NCI-H2081 (cell line): ENCODE data around the gene NRP2.

Experiments used
- DNase-seq, 2 experiments: peaks; one replicate each; lab custom pipeline; 2025; lab: John Stamatoyannopoulos, UW

NRP2 gene

DNA sequence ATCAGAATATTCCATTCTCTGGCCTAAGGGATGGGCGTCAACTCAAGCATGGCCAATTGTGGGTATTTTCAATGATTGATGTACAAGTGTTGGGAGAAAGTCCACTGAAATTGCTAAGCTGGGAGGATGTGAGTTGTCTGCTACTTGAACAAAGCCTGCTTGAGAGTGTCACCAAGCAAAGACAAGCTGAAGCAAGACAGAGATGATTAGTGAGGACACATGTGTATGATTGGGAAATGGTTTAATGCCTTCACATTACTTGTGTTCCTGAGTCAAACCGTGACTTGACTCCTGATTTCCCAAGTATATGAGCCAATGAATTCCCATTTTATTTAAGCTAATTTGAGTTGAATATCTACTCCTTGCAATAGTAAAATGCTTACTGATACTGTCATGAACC lies 23.7 kb upstream of the NRP2 start:
- DNase-seq = no peak

DNA sequence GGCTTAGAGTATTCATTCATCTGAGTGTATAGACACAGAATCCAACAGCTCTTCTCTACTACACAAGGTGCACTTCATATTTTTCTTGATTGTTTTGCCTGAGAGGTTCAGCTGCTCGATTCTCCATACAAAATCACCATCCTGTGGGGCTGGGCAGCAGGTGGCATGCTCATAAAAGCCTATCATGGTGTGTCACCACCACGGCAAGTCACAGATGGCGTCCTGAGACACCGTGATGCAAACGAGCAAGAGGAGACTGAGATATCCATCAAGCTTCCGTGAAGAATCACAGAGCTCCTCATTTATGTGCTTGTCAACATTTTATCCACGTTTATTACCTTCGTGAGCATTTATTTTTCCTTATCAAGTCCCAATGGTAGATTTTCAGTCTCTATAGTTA lies 22.4 kb upstream of the NRP2 start:
- no peak for DNase-seq

DNA sequence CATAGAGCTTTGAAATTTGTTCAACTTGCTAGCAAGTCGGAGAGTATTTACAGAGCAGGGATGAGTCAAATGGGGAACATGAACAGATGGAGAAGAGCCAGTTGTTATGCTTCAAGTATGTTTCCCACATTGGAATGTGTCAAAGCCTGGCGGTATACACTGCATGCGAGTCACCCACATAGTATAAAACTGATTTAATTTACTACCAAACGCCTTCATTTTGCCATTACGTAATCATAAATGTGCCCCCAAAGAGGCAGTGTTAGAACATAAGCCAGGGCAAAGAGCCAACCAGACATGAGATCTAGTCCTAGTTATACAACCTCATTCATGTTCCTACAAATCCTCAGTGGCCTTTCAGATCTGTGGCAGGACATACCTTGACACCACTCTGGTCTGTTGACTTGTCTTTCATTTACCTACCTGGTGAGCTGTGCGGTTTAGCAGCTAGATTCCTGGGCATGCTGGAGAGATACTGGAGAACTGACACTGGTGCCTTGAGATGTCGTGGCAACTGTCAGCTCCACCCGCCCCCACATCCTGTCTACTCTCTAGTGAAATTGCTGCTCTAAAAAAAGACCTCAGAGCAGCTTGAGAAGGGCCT lies 21.7 kb upstream of the NRP2 start:
- DNase-seq = no peak

DNA sequence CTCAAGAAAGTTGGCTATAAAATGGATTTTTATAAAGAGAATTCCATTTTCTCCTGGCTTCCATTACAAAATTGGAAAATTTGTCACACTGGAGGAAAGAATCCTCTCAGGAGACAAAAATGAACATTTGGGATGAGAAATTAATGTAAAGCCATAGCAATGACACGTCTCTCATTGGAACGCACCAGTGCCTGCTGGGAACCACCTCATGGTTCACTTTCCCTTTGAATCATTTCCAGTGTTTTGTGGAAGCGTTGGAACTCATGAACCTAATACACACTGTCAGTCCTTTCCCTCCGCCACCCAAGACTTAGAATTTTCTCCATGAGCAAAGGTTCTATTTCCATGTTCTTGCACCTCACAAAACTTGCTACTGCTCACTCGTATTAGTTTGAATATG lies 21.0 kb upstream of the NRP2 start:
- no peak for DNase-seq

DNA sequence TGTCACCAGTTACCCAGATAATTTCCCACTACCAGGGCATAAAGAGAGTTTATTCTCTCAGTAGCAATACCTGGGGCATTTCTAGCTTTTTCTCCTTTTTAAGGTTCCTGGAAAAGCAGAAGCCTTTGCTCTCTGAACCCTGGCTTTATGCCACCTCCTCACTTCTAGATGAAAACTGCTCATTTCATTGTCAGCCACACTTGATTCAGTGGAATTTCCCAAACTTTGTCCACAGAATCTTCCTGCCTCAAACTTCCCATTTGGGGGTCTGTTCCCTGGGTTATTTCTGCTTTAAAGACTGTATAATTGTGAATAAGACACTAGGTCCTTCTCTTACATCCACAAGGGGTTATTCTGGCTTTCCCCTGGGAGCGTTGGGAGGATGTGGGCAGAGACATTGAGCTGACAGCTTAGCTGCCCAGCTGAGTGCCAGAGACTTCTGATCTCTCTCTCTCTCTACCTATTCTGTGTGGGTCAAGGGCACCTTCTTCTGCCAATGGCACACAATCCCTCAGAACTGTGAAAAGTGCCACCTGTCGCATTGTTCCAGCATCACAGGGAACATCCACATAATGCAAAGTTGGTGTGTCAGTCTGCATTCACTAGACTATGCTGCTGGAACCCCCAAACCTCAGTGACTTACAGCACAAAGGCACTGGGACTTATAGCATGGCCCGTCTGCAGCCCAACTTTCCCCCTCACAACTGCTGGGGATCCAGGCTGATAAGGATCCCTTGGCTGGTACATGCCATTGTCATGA lies 19.9 kb upstream of the NRP2 start:
- no peak for DNase-seq

DNA sequence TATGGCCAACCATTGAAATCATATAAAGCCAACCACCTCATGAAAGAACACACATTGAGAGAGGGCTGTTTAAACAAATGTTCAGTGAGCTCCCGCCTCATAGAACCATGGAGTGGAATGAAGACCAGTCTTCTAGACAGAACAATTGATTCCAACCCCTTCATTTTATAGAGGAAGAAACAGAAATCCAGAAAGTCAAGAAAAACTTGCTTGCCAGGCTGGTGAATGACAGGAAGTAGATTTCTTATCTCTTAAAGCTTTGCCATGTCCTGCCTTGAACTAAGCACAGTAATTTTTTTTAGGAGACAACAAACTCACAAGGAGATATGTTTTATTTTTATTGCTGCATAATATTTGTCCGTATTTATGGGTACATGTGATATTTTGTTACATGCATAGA lies 16.5 kb upstream of the NRP2 start:
- no peak for DNase-seq

DNA sequence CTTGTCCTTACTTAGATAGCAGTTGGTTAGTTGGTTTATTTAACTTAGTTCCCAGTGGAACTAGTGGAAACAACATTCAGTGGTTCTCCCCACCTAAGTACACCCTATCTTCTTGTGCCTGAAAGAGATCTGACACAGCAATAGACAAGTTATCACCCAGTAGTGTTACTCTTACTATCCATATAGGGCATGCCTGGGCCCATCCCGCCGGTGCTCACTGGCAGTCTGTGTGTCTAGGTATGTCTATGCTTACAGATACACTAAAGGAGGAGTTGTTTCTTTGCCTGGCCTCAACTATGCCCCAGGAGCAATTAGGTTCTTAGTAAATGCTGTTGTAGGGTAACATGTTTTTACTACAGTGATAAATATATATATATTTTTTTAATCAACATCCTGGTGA lies 12.0 kb upstream of the NRP2 start:
- no peak for DNase-seq

DNA sequence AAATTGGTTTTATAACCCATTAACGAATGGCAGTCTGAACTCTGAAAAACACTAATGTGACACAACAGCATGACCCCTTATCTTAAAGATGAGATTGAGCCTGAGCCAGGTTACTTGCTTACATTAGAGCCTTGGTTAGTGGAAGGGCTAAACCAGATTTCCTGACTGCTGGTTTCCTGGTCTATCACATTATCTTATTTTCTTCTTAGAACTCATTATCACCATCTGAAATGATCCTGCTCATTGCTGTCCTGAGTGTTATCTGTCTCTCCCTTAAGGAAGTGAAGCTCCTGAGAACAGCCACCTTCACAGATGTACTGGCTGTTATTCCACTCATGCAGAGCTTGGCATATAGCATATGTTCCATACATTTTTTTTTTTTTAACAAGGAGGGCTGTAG lies 9.0 kb upstream of the NRP2 start:
- DNase-seq = no peak

DNA sequence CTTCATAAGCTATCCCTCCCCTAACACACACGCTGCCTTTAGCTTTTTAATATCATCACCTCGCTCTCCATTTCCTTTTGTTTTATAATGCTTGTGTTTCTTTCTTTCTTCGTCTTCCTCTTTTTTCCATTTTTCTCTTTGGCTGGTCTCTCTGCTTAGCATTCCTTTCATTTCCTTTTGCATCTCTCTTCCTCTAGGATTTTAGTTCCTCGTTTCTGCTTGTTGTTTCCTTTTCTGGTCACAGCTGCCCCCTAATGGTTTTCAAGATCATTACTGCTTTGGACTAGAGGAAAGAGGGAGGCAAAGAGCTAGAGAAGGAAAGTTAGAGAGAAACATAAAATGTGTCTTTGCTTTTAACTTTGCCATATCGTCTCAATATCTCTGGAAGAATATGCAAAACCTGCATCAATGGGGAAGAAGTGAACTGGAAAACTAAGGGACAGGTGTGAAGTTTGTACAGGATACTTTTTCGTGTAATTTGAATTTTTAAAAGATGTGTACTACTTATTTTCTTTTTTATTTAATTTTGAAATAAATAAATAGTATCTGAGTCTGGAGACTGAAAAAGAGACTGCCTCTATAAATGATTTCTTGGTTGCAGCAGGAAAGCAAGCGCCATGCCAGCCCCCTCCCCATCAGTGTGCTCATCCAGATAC lies 6.3 kb upstream of the NRP2 start:
- peak; percentile 49 to 54 for DNase-seq

DNA sequence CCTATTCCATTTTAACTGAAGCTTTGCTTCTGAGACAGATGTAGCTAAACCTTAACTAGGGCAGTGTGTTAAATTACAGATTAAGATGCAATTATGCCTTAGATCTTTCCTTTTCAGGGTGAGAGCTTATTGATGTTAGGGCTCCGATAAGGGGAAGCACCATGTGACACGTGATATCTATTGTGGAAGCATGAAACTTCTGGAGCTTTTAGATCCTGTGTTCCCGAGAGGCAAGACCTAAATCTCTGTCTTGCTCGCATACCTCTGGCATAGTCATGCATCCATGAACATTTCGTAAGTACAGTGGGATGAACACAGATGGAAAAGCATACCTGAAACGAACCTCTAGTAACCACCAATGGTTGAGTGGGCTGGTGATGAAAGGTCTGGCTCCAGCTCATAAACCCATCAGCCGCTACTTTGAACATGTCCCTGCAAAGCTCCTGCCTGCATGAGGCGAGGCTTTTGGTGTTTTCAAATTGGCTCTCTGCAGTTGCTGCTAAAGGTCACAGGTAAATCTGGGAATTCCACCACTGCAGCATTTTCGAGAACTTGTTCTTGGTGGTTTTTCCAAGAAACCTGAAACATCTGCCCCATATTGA lies 3.7 kb upstream of the NRP2 start:
- no peak for DNase-seq

DNA sequence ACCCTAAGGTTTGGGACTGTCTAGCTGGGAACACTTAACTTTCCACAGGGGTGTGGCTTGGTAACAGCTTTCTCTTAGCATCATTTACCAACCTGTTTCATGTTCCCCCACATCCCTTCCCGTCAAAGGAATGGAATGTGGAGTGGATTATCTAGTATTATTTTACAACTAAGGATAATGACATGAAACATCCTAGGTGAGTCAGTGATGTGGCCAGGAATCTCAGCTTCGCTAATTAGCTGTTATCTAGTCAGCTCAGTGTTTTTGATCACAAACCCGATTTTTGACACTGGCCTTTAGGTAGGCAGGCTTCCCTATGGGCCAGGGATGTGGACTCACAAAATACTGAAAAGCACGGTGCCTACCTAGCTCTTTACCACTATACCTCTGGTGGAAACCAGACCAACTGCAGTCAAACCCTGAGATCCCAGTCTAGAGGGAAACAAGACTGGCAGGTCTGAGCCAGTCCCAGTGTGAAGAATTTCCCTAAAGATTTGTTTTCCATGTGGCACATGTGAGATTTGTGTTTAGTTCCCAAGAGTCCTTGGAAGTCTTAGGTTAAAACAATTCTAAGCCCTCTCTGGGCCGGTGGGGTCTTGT lies 2.8 kb upstream of the NRP2 start:
- no peak for DNase-seq

DNA sequence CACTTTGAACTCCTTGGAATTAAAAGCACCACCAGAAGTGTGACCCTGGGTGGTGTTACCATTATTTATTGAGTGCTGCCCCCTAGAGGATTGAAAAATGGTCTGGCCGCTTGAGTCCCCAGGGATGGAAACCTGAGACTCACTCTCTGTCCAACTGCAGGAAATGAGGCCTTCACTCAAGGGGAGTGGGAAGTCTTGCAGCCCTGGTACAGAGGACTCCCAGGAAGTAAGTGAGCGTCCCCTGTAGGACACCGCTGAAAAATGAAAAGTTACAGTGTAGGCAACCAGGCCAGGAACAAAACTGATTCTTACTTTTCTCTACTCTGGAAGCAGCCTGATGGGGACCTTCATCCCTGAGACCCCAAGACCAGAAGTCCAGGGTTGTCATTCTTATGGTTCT lies 2.2 kb upstream of the NRP2 start:
- DNase-seq = peak; percentile 76 to 84

DNA sequence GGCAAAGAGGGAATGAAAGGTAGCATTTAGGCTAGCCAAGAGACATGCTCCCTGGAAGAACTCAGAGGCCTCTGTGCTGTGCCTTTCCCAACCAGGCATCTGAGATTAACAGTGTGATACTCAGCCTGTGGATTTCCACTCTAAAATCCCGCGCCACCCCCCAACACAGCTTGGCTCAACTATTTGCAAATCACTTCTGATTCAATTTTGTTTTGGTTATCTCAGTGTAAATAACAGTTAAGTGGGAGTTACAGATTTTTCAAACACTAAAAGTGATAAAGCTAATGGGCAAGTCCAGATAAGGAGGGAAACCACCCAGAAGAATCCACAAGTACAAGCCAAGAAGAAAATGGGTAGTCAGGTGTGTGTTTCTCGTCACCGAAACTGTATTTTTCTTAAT lies 1.4 kb upstream of the NRP2 start:
- no peak for DNase-seq

DNA sequence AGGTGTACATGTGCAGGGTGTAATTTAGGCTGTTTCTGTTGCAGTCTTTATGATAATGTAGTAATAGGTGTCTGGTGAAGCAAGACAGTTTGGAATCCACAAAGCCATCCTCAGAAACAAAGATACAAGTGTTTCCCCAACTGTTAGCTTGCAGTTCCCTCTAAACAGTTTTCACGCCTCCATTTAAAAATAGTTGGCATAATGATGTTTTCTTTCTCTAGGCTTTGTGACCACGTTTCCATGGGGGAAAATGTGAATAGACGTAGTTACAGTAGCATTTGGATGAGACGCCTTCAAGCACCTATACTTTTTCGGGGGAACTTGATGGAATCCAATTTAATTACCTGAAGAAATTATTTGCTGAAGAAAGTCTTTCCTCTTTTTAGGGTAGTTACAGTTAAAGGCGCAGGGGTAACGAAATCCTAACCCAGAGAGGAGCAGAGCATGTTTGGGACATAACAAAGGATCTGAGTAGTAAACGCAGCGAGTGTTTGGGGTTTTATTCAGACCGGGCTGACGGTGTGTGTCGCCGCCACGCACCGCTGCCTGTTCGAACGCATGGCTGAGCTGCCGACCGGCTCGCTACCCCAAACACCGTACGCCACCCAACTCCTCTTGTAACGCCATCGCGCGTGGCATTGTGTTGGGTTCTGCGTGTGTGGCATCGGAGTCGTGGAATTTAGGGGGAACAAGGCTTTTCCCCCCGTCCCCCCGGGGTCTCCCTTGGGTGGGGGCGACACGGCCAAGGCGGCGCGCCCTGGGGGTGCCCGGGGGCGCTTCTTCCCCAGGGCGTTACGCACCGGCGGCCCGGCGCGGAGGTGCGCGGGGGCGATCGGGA lies 681 bp upstream of the NRP2 start:
- DNase-seq = no peak

DNA sequence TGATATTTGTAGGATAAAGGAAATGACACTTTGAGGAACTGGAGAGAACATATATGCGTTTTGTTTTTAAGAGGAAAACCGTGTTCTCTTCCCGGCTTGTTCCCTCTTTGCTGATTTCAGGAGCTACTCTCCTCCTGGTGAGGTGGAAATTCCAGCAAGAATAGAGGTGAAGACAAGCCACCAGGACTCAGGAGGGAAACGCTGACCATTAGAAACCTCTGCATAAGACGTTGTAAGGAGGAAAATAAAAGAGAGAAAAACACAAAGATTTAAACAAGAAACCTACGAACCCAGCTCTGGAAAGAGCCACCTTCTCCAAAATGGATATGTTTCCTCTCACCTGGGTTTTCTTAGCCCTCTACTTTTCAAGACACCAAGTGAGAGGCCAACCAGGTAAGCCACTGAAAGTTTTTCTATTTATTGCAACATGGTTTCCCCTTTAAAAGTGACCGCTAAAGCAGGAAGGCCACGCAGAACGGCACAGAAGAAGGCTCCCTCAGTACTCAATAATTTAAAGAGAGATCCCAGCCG lies 735 bp downstream of the NRP2 start:
- DNase-seq = no peak

DNA sequence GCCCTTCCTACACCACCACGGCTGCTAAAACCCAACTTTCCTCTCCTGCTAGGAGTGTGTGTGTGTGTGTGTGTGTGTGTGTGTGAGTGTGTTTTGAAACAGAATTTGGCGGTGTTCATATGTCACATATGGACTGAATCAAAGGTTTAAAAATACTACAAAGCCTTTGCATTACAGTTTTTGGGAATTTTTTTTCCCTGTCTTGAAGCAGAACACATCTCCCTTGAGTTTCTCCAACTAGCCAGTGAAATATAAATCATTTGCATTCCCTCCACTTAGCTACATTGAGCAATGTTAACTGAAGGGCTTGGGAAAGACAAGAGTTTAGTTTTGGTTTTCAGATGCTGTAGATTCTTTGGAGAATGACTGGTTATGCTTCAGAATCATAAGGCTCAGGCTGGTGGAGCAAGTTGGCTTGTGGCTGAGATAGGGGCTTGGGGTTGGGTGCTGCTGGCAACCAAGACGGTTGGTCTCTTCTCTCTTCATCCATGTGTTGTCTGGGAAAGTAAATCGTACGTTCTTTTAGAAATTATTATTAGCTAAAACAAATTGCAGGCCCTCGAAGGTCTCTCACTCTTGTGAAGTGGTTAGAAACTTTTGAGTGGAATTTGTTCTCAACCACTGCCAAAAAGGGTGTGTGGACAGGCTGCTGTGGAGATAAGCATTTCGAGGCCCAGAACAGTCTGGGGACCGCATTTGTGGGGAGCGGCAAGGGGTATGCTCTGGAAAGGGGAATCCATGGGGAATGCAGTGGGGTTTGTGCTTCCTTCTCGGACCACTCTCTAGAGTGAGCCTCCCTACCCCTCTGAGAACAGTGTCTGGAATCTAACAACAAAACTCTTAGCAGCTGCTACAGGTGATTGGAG lies 1.4 kb downstream of the NRP2 start:
- DNase-seq = no peak

DNA sequence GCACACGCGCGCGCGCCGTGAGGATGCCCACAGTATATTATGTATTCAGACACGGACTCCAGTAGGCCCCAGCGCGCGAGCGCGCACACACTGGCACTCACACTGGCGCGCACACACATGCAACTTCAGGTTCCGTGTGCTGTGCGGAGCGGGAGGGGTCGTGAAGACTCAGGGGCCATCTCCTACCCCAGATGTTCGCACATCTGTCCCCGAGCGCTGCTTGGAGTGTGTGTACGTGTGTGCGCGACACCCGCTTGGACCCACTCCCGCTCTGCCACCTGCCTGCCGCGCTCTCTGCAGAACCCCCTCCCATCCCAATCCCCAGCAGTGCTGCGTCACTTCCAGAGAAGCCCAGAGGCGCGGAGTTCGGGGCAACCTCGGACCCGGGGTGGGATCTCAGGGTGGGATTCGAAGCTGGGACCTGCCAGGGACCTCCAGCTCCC lies 2.6 kb downstream of the NRP2 start:
- DNase-seq = no peak

DNA sequence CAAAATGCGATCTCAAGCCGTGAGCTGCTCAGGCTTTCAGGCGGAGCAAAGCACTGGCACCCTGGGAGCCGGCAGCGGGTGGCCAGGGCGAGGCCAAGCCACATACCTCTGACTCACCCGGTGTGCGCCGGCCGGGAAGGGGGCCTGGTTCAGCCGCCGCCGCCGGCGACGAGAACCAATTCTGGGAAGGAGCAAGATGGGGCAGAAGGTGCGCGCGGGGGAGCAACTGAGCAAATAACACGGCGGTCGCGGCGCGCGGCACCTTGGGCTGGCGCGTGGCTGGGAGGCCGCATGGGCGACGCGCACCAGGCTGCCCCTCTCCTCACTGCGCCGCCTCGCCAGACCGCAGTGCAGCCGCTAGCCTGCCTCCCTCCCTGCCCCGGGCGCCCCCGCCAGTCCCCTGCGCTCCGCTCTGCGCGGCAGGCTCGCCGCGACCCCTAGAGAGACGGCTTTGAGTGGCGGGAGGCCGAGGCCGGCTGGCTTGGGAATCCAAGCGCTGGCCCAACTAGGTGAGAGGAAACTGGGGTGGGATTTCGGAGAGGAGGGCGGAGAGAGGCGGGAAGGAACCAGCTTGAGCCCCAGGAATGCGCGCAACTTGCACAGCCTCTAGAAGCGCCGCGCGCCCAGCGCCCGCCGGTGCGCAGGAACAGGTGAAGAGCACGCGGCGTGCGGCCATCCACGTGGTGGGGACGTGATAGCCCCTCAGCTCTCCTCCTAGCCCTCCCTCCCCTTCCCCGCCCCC lies 3.2 kb downstream of the NRP2 start:
- DNase-seq = no peak

DNA sequence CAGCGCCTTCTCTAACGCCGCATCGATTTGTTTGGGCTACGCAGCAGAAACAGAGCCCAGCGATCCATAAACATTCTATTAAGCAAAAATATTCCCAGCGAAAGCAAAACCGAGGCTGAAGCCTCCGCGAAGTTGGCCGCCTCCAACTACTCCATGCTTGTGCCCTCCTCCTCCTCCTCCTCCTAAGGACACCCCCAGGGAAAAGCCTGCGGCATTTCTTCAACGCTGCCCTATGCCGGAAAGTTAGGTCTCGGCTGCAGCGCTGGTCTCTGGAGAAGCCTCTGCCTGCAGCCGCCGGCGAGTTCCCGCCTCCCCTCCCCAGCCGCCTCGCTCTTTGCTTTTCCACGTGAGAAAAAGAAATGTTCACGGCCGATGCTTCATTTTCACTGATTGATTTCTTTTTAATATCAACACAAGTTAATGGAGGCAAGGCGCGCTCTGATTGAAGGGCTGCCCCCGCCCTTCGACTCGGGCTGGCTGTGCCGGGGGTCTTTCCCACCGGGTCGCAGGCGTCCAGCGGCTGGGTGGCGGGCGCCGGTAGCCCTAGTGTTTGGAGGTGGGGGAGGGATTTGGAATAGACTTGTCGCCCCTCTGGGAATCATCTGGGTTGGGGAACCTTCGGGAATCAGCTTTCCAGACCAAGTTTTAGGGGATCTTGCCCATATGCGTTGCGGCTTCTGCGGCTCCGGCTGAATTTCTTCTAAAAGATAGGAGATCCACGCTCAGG lies 3.9 kb downstream of the NRP2 start:
- DNase-seq = no peak
